C4-2B (cell line): ENCODE measurements around the gene TTC28.

Experiments used
- H3K27ac ChIP-seq: fragments of 450-650 bp; 2 replicates; pipeline ENCODE4 v1.5.1; 2017
- CTCF ChIP-seq: fragments of 450-650 bp; conservative IDR thresholded peaks from 2 replicates; pipeline ENCODE4 v1.5.1; 2017; ENCODE audit warnings: mild to moderate bottlenecking
- ZFX ChIP-seq: fragments of 450-650 bp; IDR thresholded peaks from 2 replicates; pipeline ENCODE4 v1.6.1; 2017

The TTC28 gene

DNA sequence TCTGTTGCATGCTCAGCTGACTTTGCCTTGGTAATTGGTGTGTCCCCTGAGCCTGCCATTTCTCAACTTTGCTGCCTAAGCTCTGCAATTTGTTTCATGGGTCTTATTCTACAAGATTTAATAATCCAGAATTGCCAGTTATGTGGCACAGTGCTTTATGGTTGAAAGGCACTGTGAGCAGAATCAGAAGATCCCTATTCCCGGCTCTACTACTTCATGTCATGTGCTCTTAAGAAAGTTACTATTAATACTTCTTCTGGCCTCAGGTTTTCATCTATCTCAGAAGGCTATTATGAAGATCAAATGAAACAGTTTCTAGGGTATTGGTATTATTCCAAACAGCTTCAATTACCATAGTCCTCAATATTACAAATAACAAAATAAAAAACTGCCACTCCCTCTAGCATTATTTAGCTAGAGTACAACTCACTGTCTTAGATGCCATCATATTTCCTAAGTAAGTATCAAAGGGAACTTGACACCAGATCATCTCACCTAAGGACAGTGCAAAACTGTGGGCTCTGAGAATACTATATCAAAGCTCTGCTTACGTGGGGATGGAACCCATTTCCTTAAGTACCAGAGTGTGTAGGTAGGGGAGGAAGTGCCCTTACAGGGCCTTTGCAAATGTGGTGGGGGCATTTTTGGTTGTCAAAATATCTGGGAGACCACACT, 560.5 kb downstream of the TTC28 start:
- no peak for TF ChIP-seq ZFX
- TF ChIP-seq CTCF: no peak
- no peak overlapping the region for H3K27ac ChIP-seq

GRCh38 chr22:28116219-28116673, 563.4 kb downstream of the TTC28 start:
- H3K27ac ChIP-seq: no peak overlapping the region
- TF ChIP-seq CTCF (no peak), ZFX (no peak)

DNA sequence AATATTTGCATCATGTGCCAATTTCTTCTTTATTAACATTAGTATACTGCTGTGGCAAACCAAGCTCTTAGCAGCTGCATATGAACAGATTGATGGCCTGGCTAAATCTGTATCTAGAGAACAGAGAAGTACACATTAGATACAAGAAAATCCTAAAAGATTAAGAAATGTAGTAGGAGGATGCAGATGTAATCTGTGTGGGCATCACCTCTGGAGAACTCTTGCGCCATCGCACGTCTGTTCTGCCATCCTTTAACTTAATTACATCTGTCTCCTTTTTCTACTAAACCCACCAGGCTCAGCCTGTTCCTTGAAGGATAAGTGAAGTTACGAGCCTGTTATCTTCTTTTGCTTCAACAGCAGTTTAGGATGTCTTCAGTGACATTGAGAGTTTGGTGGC, 564.2 kb downstream of the TTC28 start:
- TF ChIP-seq CTCF (no peak), ZFX (no peak)
- no peak overlapping the region for H3K27ac ChIP-seq

GRCh38 chr22:28112548-28113043, 567.0 kb downstream of the TTC28 start:
- peak; percentile 68 for TF ChIP-seq CTCF
- TF ChIP-seq ZFX: no peak
- H3K27ac ChIP-seq: no peak overlapping the region

DNA sequence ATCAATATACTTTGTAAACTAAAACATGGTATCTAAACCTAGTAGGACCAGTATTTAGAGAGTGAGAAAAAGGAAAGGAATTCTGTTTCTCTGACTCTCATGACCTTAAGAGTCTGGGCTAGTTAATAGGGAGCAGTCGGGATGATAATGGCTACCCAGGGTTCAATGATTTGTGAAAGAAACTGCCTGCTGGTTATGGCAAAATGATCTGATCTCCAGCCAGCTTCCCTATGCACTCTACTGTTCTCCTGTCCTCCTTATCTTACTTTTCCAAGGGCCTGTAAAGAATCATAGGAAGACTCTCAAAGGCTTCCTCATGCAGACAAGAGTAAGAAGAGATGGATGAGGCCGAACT, 567.5 kb downstream of the TTC28 start:
- TF ChIP-seq ZFX: no peak
- TF ChIP-seq CTCF: no peak
- no peak overlapping the region for H3K27ac ChIP-seq

DNA sequence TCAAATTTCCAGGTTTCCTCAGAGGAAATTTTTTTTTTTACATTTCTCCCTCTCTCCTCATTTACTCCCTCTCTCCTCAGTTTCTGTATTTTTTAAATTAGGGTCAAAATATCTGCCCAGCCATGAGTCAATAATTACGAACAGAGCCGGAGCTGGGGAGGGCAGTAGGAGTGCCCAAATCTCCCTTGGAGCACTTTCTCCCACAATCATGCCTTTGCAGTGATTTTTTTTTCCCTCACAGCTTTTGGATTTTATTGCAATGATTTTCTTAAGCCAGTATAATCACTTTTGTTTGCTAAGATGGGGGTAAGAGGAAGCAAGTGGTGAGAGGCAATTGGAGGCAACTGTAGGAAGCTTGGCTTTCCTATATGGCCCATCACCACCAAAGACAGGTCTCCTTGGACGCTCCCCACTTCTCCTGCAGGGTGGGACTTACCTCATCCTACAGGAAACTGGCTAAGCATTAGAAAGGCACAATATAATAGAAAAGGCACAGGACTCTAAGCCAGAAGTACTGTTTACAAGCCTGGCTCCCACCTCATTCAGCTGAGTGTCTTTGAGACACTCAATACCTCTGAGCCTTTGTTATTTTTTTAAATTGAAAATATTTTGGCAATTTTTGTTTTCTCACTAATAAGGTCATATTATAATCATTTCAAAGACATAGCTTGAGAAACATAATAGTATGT, 568.0 kb downstream of the TTC28 start:
- no peak for TF ChIP-seq ZFX
- no peak for TF ChIP-seq CTCF
- H3K27ac ChIP-seq: no peak overlapping the region

- no peak overlapping the region for H3K27ac ChIP-seq
- TF ChIP-seq CTCF (no peak), ZFX (no peak)
These were observed 570.8 kb downstream of the TTC28 start for GRCh38 chr22:28108851-28109250.
